BJ (cell line): ENCODE results near the gene TLE1. TPM values are rescaled to one million over a fixed set of nuclear protein-coding genes. Genes with fewer than 3 reads are reported as not detected.

Experiments used
- CTCF ChIA-PET: fragments of 350-600 bp; formaldehyde crosslinking; extraction: SDS; loops from one replicate; lab custom pipeline; 2021; ENCODE audit warnings: antibody characterized with exemption, inconsistent platforms; lab: Yijun Ruan, JAX
- POLR2A ChIA-PET: fragments of 300-600 bp; sonication (Branson Sonifier 250); formaldehyde crosslinking; extraction: SDS; loops from one replicate; lab custom pipeline; 2021; ENCODE audit warnings: antibody characterized with exemption; lab: Charles Lee
- DNase-seq: peaks from one replicate; pipeline ENCODE4 v3.0.0-alpha.2; 2011; ENCODE audit warnings: low read depth
- H3K27me3 ChIP-seq: 2 replicates; pipeline ENCODE4 v1.6.0; 2011; ENCODE audit warnings: low read length; ENCODE audit not compliant: control insufficient read depth, insufficient read depth
- H3K36me3 ChIP-seq: 2 replicates; pipeline ENCODE4 v1.5.1; 2011; ENCODE audit warnings: low read length; ENCODE audit not compliant: control insufficient read depth, insufficient read depth
- H3K4me3 ChIP-seq: 2 replicates; pipeline ENCODE4 v1.5.1; 2011; ENCODE audit warnings: low read depth, mild to moderate bottlenecking, control low read depth, low read length
- CTCF ChIP-seq: IDR thresholded peaks from 2 replicates; pipeline ENCODE4 v1.5.1; 2011; ENCODE audit warnings: low read depth, mild to moderate bottlenecking, control low read depth, inconsistent platforms, low read length, moderate library complexity; ENCODE audit not compliant: insufficient read depth
- polyA plus RNA-seq: library from polyadenylated mRNA; depleted of rRNA; stranded (reverse); fragments of >200 nt; gene quantifications from 2 replicates; pipeline ENCODE4 v1.2.3, GENCODE V29; 2011

TLE1 gene
- polyA plus RNA-seq, 1 experiment: 9.6 TPM

GRCh38 chr9:81600631-81601030, 88.7 kb downstream of the TLE1 start:
- ChIA-PET CTCF (interaction anchor here (1.1 kb wide), 1 partner anchor 50 kb away, joined by 4 read pairs; no protein-coding TSS in a partner anchor), POLR2A (no interaction called here)
- Histone ChIP-seq H3K4me3 (no peak overlapping the region), H3K27me3 (no peaks in the 10 kb centered on the region), H3K36me3 (0 out of 2 replicates have a peak, but pooled peaks cover 2% of the 10 kb centered on the region)
- no peak for DNase-seq
- no peak for TF ChIP-seq CTCF

GRCh38 chr9:81599837-81600236, 89.5 kb downstream of the TLE1 start:
- H3K4me3 ChIP-seq: no peak overlapping the region
- CTCF ChIA-PET: interaction anchor here (1.1 kb wide), 1 partner anchor 49 kb away, joined by 4 read pairs; no protein-coding TSS in a partner anchor
- POLR2A ChIA-PET: no interaction called here
- H3K27me3 ChIP-seq: no peaks in the 10 kb centered on the region
- DNase-seq: no peak
- no peak for TF ChIP-seq CTCF
- 0 out of 2 replicates have a peak, but pooled peaks cover 2% of the 10 kb centered on the region for H3K36me3 ChIP-seq

GRCh38 chr9:81598811-81599210, 90.5 kb downstream of the TLE1 start:
- CTCF ChIA-PET: interaction anchor here (0.7 kb wide), 1 partner anchor 14 kb away, joined by 3 read pairs; no protein-coding TSS in a partner anchor
- Histone ChIP-seq H3K4me3 (no peak overlapping the region), H3K27me3 (no peaks in the 10 kb centered on the region), H3K36me3 (0 out of 2 replicates have a peak, but pooled peaks cover 2% of the 10 kb centered on the region)
- POLR2A ChIA-PET: no interaction called here
- no peak for TF ChIP-seq CTCF
- no peak for DNase-seq

GRCh38 chr9:81598123-81598497, 91.2 kb downstream of the TLE1 start:
- Histone ChIP-seq H3K36me3 (0 out of 2 replicates have a peak, but pooled peaks cover 2% of the 10 kb centered on the region), H3K27me3 (no peaks in the 10 kb centered on the region), H3K4me3 (no peak overlapping the region)
- ChIA-PET CTCF (no interaction called here), POLR2A (no interaction called here)
- no peak for DNase-seq
- TF ChIP-seq CTCF: no peak

- no peaks in the 10 kb centered on the region for H3K27me3 ChIP-seq
- DNase-seq: no peak
- CTCF ChIA-PET: no interaction called here
- H3K36me3 ChIP-seq: 0 out of 2 replicates have a peak, but pooled peaks cover 2% of the 10 kb centered on the region
- no peak overlapping the region for H3K4me3 ChIP-seq
- TF ChIP-seq CTCF: no peak
- POLR2A ChIA-PET: no interaction called here
Measured at GRCh38 chr9:81597419-81598122, 91.8 kb downstream of the TLE1 start.
